Keratinocyte (primary cell): ENCODE measurements around the gene MTF1. TPM values are rescaled to one million over a fixed set of nuclear protein-coding genes. Genes with fewer than 3 reads are reported as not detected.
"Not testable (repeated sequence)": the region's sequence is repeated elsewhere in the genome, so short reads cannot be mapped to it uniquely, and the experiment has no call there.

Source experiments
- DNase-seq: peaks from one replicate; pipeline ENCODE4 v3.0.0-alpha.2; 2011; ENCODE audit warnings: low read depth, missing footprints, low spot score
- FAIRE-seq: peaks from 2 replicates; lab custom pipeline; 2011; peaks lifted over from hg19 to GRCh38; lab: Jason Lieb, UNC
- H2AFZ ChIP-seq: 2 replicates; pipeline ENCODE4 v1.6.0; 2012; ENCODE audit warnings: low read length, control low read depth, inconsistent platforms; ENCODE audit not compliant: control insufficient read depth
- H3K27ac ChIP-seq: 2 replicates; pipeline ENCODE4 v1.5.1; 2011; ENCODE audit warnings: low read length; ENCODE audit not compliant: control insufficient read depth, insufficient read depth
- H3K27me3 ChIP-seq: 3 replicates; pipeline ENCODE4 v1.6.0; 2011; ENCODE audit warnings: low read length; ENCODE audit not compliant: control insufficient read depth, insufficient read depth; ENCODE audit errors: extremely low read depth
- H3K36me3 ChIP-seq, 2 experiments: 2 replicates in 1 of 2; 3 replicates in 1 of 2; pipeline ENCODE4 v1.5.1; 2011; ENCODE audit warnings: low read length in 2 of 2, mild to moderate bottlenecking in 1 of 2; ENCODE audit not compliant: control insufficient read depth in 2 of 2, insufficient read depth in 2 of 2; ENCODE audit errors: extremely low read depth in 1 of 2
- H3K4me1 ChIP-seq: 3 replicates; pipeline ENCODE4 v1.5.1; 2011; ENCODE audit warnings: low read length; ENCODE audit not compliant: control insufficient read depth, insufficient read depth; ENCODE audit errors: extremely low read depth
- H3K4me2 ChIP-seq: 3 replicates; pipeline ENCODE4 v1.6.0; 2011; ENCODE audit warnings: low read depth, low read length; ENCODE audit not compliant: control insufficient read depth, insufficient read depth; ENCODE audit errors: extremely low read depth
- H3K4me3 ChIP-seq, 3 experiments: fragments of 200-600 bp in 1 of 3; sonication (generic) in 1 of 3; 2 replicates in 2 of 3; 3 replicates in 1 of 3; pipeline ENCODE4 v1.5.1; 2011 to 2016; ENCODE audit warnings: low read length in 3 of 3, mild to moderate bottlenecking in 3 of 3, control low read depth in 2 of 3, inconsistent platforms in 1 of 3, low read depth in 1 of 3, mixed read lengths in 1 of 3, mixed run types in 1 of 3, moderate library complexity in 1 of 3; ENCODE audit not compliant: control insufficient read depth in 2 of 3, insufficient read depth in 2 of 3; ENCODE audit errors: extremely low read depth in 1 of 3
- H3K79me2 ChIP-seq: 2 replicates; pipeline ENCODE4 v1.6.0; 2012; ENCODE audit warnings: low read length; ENCODE audit not compliant: control insufficient read depth, insufficient read depth
- H3K9ac ChIP-seq: 3 replicates; pipeline ENCODE4 v1.6.0; 2011; ENCODE audit warnings: low read length; ENCODE audit not compliant: control insufficient read depth, insufficient read depth; ENCODE audit errors: extremely low read depth
- H3K9me1 ChIP-seq: 3 replicates; pipeline ENCODE4 v1.6.0; 2011; ENCODE audit warnings: low read length; ENCODE audit not compliant: control insufficient read depth, insufficient read depth; ENCODE audit errors: extremely low read depth
- H3K9me3 ChIP-seq: 2 replicates; pipeline ENCODE4 v1.5.1; 2012; ENCODE audit warnings: low read depth, low read length; ENCODE audit not compliant: control insufficient read depth
- H4K20me1 ChIP-seq: 3 replicates; pipeline ENCODE4 v1.6.0; 2011; ENCODE audit warnings: low read length; ENCODE audit not compliant: control insufficient read depth, insufficient read depth; ENCODE audit errors: extremely low read depth
- CTCF ChIP-seq, 3 experiments: IDR thresholded peaks in 1 of 3; conservative IDR thresholded peaks in 1 of 3; optimal IDR thresholded peaks in 1 of 3; 2 replicates in 2 of 3; 3 replicates in 1 of 3; pipeline versions ENCODE3 to v1.5.1; 2011; ENCODE audit warnings: low read length in 3 of 3, mild to moderate bottlenecking in 3 of 3, moderate library complexity in 2 of 3, control low read depth in 1 of 3, inconsistent platforms in 1 of 3; ENCODE audit not compliant: insufficient read depth in 2 of 3; ENCODE audit errors: extremely low read depth in 1 of 3
- EZH2 ChIP-seq: IDR thresholded peaks from one replicate; pipeline ENCODE4 v1.6.1; 2012; ENCODE audit warnings: inconsistent platforms, mild to moderate bottlenecking, low read length, moderate library complexity
- dilution Hi-C: fragments of 300-500 bp; cut with MboI; formaldehyde crosslinking; loops from one replicate; pipeline ENCODE4 v1.7.0; 2020; ENCODE audit warnings: low sequenced_read_pairs; ENCODE audit not compliant: extremely low pct_ligation_motif_present
- polyA plus RNA-seq, 5 experiments: library from polyadenylated mRNA; depleted of rRNA in 3 of 5; stranded (reverse) in 3 of 5; stranded (forward) in 1 of 5; unstranded in 1 of 5; fragments of >200 nt; gene quantifications; 1 replicate in 1 of 5; 2 replicates in 3 of 5; 3 replicates in 1 of 5; pipeline versions ENCODE4 v1.2.1 to v1.2.3, GENCODE V29; 2011 to 2012; ENCODE audit warnings: missing spikeins in 2 of 5, low read depth in 1 of 5, low replicate concordance in 1 of 5

The MTF1 gene
- polyA plus RNA-seq, 1 donor (not counting 4 experiments of a cell fraction or from before 2014, with no cell fraction given): 13.1 TPM

- DNase-seq (no peak), FAIRE-seq (no peak)
- H3K4me3 ChIP-seq: no peak overlapping the region
- H3K9me1 ChIP-seq: no peaks in the 10 kb centered on the region
- no peaks in the 10 kb centered on the region for H3K9me3 ChIP-seq
- peaks cover 12% of the 10 kb centered on the region for H3K27me3 ChIP-seq
- H3K4me2 ChIP-seq: no peak overlapping the region
- H2AFZ ChIP-seq: no peak overlapping the region
- dilution Hi-C loops: no loop called here
- no peaks in the 10 kb centered on the region for H3K79me2 ChIP-seq
- H3K9ac ChIP-seq: no peak overlapping the region
- H3K4me1 ChIP-seq: no peaks in the 10 kb centered on the region
- no peaks in the 10 kb centered on the region for H3K36me3 ChIP-seq
- no peak overlapping the region for H3K27ac ChIP-seq
- TF ChIP-seq EZH2 (no peak), CTCF (optimal IDR thresholded peaks at IDR 0.05 in 1 of 3, IDR thresholded peaks at IDR 0.05 in 1 of 3, conservative IDR thresholded peaks at IDR 0.05 in 1 of 3; ENCODE audit: extremely low read depth in 1 of 3, insufficient read depth in 2 of 3, low read length in 3 of 3) (peak in 1 of 3 experiments; percentile 22)
- H4K20me1 ChIP-seq: no peaks in the 10 kb centered on the region
Measured at GRCh38 chr1:37778654-37779053, 80.7 kb downstream of the MTF1 start.

GRCh38 chr1:37776946-37777516 lies 82.4 kb downstream of the MTF1 start:
- no peaks in the 10 kb centered on the region for H4K20me1 ChIP-seq
- no peaks in the 10 kb centered on the region for H3K4me1 ChIP-seq
- H3K27me3 ChIP-seq: peaks cover 12% of the 10 kb centered on the region
- no peaks in the 10 kb centered on the region for H3K79me2 ChIP-seq
- DNase-seq: no peak
- H3K9ac ChIP-seq: no peak overlapping the region
- H3K4me2 ChIP-seq: no peak overlapping the region
- no peaks in the 10 kb centered on the region for H3K36me3 ChIP-seq
- dilution Hi-C loops: no loop called here
- no peak for TF ChIP-seq EZH2
- no peak for TF ChIP-seq CTCF (optimal IDR thresholded peaks at IDR 0.05 in 1 of 3, IDR thresholded peaks at IDR 0.05 in 1 of 3, conservative IDR thresholded peaks at IDR 0.05 in 1 of 3; ENCODE audit: extremely low read depth in 1 of 3, insufficient read depth in 2 of 3, low read length in 3 of 3)
- H3K4me3 ChIP-seq: no peak overlapping the region
- no peaks in the 10 kb centered on the region for H3K9me1 ChIP-seq
- H3K27ac ChIP-seq: no peak overlapping the region
- H3K9me3 ChIP-seq: no peaks in the 10 kb centered on the region
- H2AFZ ChIP-seq: no peak overlapping the region
- FAIRE-seq: no peak

GRCh38 chr1:37771440-37771839 lies 88.0 kb downstream of the MTF1 start:
- not testable (repeated sequence) for H3K4me2 ChIP-seq, H3K9me1 ChIP-seq

More at GRCh38 chr1:37771440-37771839, 88.0 kb downstream of the MTF1 start:
- H3K4me3 ChIP-seq, H3K79me2 ChIP-seq, FAIRE-seq, H3K27ac ChIP-seq, H3K9ac ChIP-seq, H2AFZ ChIP-seq, dilution Hi-C loops, H3K4me1 ChIP-seq, H4K20me1 ChIP-seq, H3K9me3 ChIP-seq, H3K36me3 ChIP-seq, DNase-seq: not testable (repeated sequence)
- peaks cover 22% of the 10 kb centered on the region for H3K27me3 ChIP-seq
